Esophagus squamous epithelium (tissue), 5 donors: ENCODE data around the gene SCAANT1. TPM values are rescaled to one million over a fixed set of nuclear protein-coding genes. Genes with fewer than 3 reads are reported as not detected.

Experiments
- DNase-seq: peaks from one replicate; lab custom pipeline; 2025; lab: John Stamatoyannopoulos, UW
- H3K27ac ChIP-seq, 4 donors: fragments of 200-600 bp; sonication (generic); one replicate each; pipeline ENCODE4 v1.5.1; 2016 to 2019; ENCODE audit warnings: mild to moderate bottlenecking in 1 of 4
- H3K27me3 ChIP-seq, 4 donors: fragments of 200-600 bp; sonication (generic); 1 replicate in 3 of 4; 2 replicates in 1 of 4; pipeline versions ENCODE4 v1.5.1 to v1.6.0; 2017 to 2021; ENCODE audit warnings: antibody characterized with exemption in 1 of 4
- H3K36me3 ChIP-seq, 3 donors: fragments of 200-600 bp; sonication (generic); one replicate each; pipeline ENCODE4 v1.5.1; 2016 to 2019
- H3K4me1 ChIP-seq, 3 donors: fragments of 200-600 bp; sonication (generic); one replicate each; pipeline ENCODE4 v1.5.1; 2017 to 2019
- H3K4me3 ChIP-seq, 4 donors: fragments of 200-600 bp; sonication (generic); 1 replicate in 3 of 4; 2 replicates in 1 of 4; pipeline ENCODE4 v1.5.1; 2016 to 2019; ENCODE audit warnings: mild to moderate bottlenecking in 2 of 4, moderate library complexity in 1 of 4
- H3K9me3 ChIP-seq, 3 donors: fragments of 200-600 bp; sonication (generic); one replicate each; pipeline ENCODE4 v1.5.1; 2016 to 2019
- CTCF ChIP-seq, 6 experiments: fragments of 450-650 bp in 4 of 6; fragments of 200-600 bp in 2 of 6; sonication (generic) in 2 of 6; IDR thresholded peaks; one replicate each; pipeline ENCODE4 v1.5.1; 2016 to 2019; ENCODE audit warnings: antibody characterized with exemption in 6 of 6, mild to moderate bottlenecking in 4 of 6, moderate library complexity in 4 of 6
- POLR2A ChIP-seq, 4 donors: fragments of 450-650 bp; IDR thresholded peaks; one replicate each; pipeline ENCODE4 v1.6.1; 2017; ENCODE audit warnings: antibody characterized with exemption in 4 of 4, mild to moderate bottlenecking in 4 of 4, moderate library complexity in 3 of 4
- WGBS, 2 donors: methylation state at CpG; one replicate each; pipeline ENCODE4 v1.1.5; 2018; 5-methylcytosine and 5-hydroxymethylcytosine counted together
- intact Hi-C: fragments of 100-400 bp; cut with DNase I; formaldehyde crosslinking; loops from one replicate; pipeline ENCODE4 v1.15.0; 2022
- total RNA-seq, 4 donors: library from RNA; depleted of rRNA; stranded (reverse); fragments of >200 nt; gene quantifications; one replicate each; pipeline ENCODE4 v1.1.0, GENCODE V29; 2016
- donor health status: DM: yes; HTN: yes; CAD: no.

The SCAANT1 gene
- total RNA-seq, 4 donors from 2014 or later, result not detected

GRCh38 chr3:63872135-63872924, 39.9 kb downstream of the SCAANT1 start:
- Histone ChIP-seq H3K4me3 (no peak overlapping the region), H3K27me3 (no peaks in the 10 kb centered on the region), H3K27ac (no peak overlapping the region), H3K4me1 (peaks cover 0 to 33% (median 9%) of the 10 kb centered on the region in 3 donors), H3K9me3 (no peaks in the 10 kb centered on the region), H3K36me3 (peaks cover 0 to 1% (median 0%) of the 10 kb centered on the region in 3 donors)
- 71 to 78% methylated on average over 2 of the region's 2 CpGs for WGBS, 2 donors
- TF ChIP-seq POLR2A (IDR thresholded peaks at IDR 0.05), result no peak
- TF ChIP-seq CTCF (IDR thresholded peaks at IDR 0.05), result no peak
- intact Hi-C loops, result no loop called here
- DNase-seq, result no peak

GRCh38 chr3:63870615-63871005, 41.6 kb downstream of the SCAANT1 start:
- 60 to 76% methylated on average over 2 of the region's 2 CpGs for WGBS, 2 donors
- H3K27me3 ChIP-seq, result no peaks in the 10 kb centered on the region
- H3K4me3 ChIP-seq, result no peak overlapping the region
- no peak overlapping the region for H3K27ac ChIP-seq
- intact Hi-C loops, result no loop called here
- no peaks in the 10 kb centered on the region for H3K9me3 ChIP-seq
- H3K4me1 ChIP-seq, result peaks cover 0 to 31% (median 7%) of the 10 kb centered on the region in 3 donors
- H3K36me3 ChIP-seq, result peaks cover 0 to 9% (median 0%) of the 10 kb centered on the region in 3 donors
- TF ChIP-seq POLR2A (IDR thresholded peaks at IDR 0.05) (no peak), CTCF (IDR thresholded peaks at IDR 0.05) (no peak)
- no peak for DNase-seq

GRCh38 chr3:63869940-63870614, 42.1 kb downstream of the SCAANT1 start:
- intact Hi-C loops, result no loop called here
- WGBS, 2 donors, result 75 to 79% methylated on average over 3 of the region's 3 CpGs
- H3K4me3 ChIP-seq, result no peak overlapping the region

GRCh38 chr3:63867225-63867624, 45.0 kb downstream of the SCAANT1 start:
- TF ChIP-seq CTCF (IDR thresholded peaks at IDR 0.05) (no peak), POLR2A (IDR thresholded peaks at IDR 0.05) (no peak)
- Histone ChIP-seq H3K36me3 (peaks cover 0 to 9% (median 0%) of the 10 kb centered on the region in 3 donors), H3K4me1 (peaks cover 3 to 40% (median 18%) of the 10 kb centered on the region in 3 donors), H3K27me3 (no peaks in the 10 kb centered on the region), H3K4me3 (no peak overlapping the region), H3K27ac (no peak overlapping the region), H3K9me3 (no peaks in the 10 kb centered on the region)
- WGBS, 2 donors, result 100% methylated on average over 1 of the region's 1 CpG
- no peak for DNase-seq
- intact Hi-C loops, result no loop called here

More at GRCh38 chr3:63869940-63870614, 42.1 kb downstream of the SCAANT1 start:
- H3K27ac ChIP-seq, result no peak overlapping the region
- TF ChIP-seq POLR2A (IDR thresholded peaks at IDR 0.05) (no peak), CTCF (IDR thresholded peaks at IDR 0.05) (no peak)
- H3K9me3 ChIP-seq, result no peaks in the 10 kb centered on the region
- H3K4me1 ChIP-seq, result peaks cover under 1 to 36% (median 11%) of the 10 kb centered on the region in 3 donors
- peaks cover 0 to 9% (median 0%) of the 10 kb centered on the region in 3 donors for H3K36me3 ChIP-seq
- no peak for DNase-seq
- no peaks in the 10 kb centered on the region for H3K27me3 ChIP-seq

- Histone ChIP-seq H3K9me3 (no peaks in the 10 kb centered on the region), H3K4me1 (peaks cover 3 to 42% (median 19%) of the 10 kb centered on the region in 3 donors), H3K27ac (peak overlapping the region; percentile 90 to 99 (median 96)), H3K27me3 (no peaks in the 10 kb centered on the region), H3K36me3 (peaks cover 0 to 9% (median 0%) of the 10 kb centered on the region in 3 donors), H3K4me3 (peak overlapping the region; percentile 96 to 99 (median 97))
- no peak for TF ChIP-seq CTCF (IDR thresholded peaks at IDR 0.05)
- TF ChIP-seq POLR2A (IDR thresholded peaks at IDR 0.05), result no peak
- WGBS, 2 donors, result 0 to 6% methylated on average over 3 of the region's 3 CpGs
- no peak for DNase-seq
- intact Hi-C loops, result no loop called here
These were observed 47.2 kb downstream of the SCAANT1 start for GRCh38 chr3:63864965-63865327.
